Measurements from ENCODE around the gene TMEM40.

Gene TMEM40

GRCh38 chr3:12756175-12756574, 2.9 kb downstream of the TMEM40 start:
- no peak for TF ChIP-seq CTCF (IDR thresholded peaks at IDR 0.05; ENCODE audit: low read length, missing control alignments)
- no peak overlapping the region for H3K4me3 ChIP-seq (replicated peaks; ENCODE audit: low read depth, low read length)
- DNase-seq (ENCODE audit: low read depth) = no peak

GRCh38 chr3:12755754-12756153, 3.3 kb downstream of the TMEM40 start:
- no peak overlapping the region for H3K4me3 ChIP-seq (replicated peaks; ENCODE audit: low read depth, low read length)
- no peak for TF ChIP-seq CTCF (IDR thresholded peaks at IDR 0.05; ENCODE audit: low read length, missing control alignments)
- no peak for DNase-seq (ENCODE audit: low read depth)

- no peak overlapping the region for H3K4me3 ChIP-seq (replicated peaks; ENCODE audit: low read depth, low read length)
- TF ChIP-seq CTCF (IDR thresholded peaks at IDR 0.05; ENCODE audit: low read length, missing control alignments) = no peak
- DNase-seq (ENCODE audit: low read depth) = no peak
These were observed 4.7 kb downstream of the TMEM40 start for GRCh38 chr3:12754313-12754712.

GRCh38 chr3:12753275-12754028, 5.6 kb downstream of the TMEM40 start:
- TF ChIP-seq CTCF (IDR thresholded peaks at IDR 0.05; ENCODE audit: low read length, missing control alignments) = no peak
- H3K4me3 ChIP-seq (replicated peaks; ENCODE audit: low read depth, low read length) = no peak overlapping the region
- DNase-seq (ENCODE audit: low read depth) = no peak

- TF ChIP-seq CTCF (IDR thresholded peaks at IDR 0.05; ENCODE audit: low read length, missing control alignments) = no peak
- DNase-seq (ENCODE audit: low read depth) = no peak
These were observed 6.2 kb downstream of the TMEM40 start for GRCh38 chr3:12752809-12753208.

GRCh38 chr3:12752102-12752501, 7.0 kb downstream of the TMEM40 start:
- H3K4me3 ChIP-seq (replicated peaks; ENCODE audit: low read depth, low read length) = no peak overlapping the region
- TF ChIP-seq CTCF (IDR thresholded peaks at IDR 0.05; ENCODE audit: low read length, missing control alignments) = no peak
- DNase-seq (ENCODE audit: low read depth) = no peak

More at GRCh38 chr3:12752809-12753208, 6.2 kb downstream of the TMEM40 start:
- no peak overlapping the region for H3K4me3 ChIP-seq (replicated peaks; ENCODE audit: low read depth, low read length)

- no peak overlapping the region for H3K4me3 ChIP-seq (replicated peaks; ENCODE audit: low read depth, low read length)
- no peak for TF ChIP-seq CTCF (IDR thresholded peaks at IDR 0.05; ENCODE audit: low read length, missing control alignments)
- no peak for DNase-seq (ENCODE audit: low read depth)
These were observed 7.5 kb downstream of the TMEM40 start for GRCh38 chr3:12751571-12751970.

Data from fibroblast of pulmonary artery (primary cell).